WTC11 (cell line): ENCODE data around the gene KRT6B. TPM values are rescaled to one million over a fixed set of nuclear protein-coding genes. Genes with fewer than 3 reads are reported as not detected.

Experiments used
- ATAC-seq: fragments of 200-7000 bp; cut with Tn5 transposase; 2 replicates; pipeline ENCODE4 v1.10.0; 2021; ENCODE audit warnings: mild to moderate bottlenecking, moderate library complexity
- CTCF ChIA-PET: fragments of 300-600 bp; sonication (Branson Sonifier 250); formaldehyde crosslinking; loops from one replicate; lab custom pipeline; 2021; ENCODE audit warnings: antibody characterized with exemption; lab: Charles Lee
- POLR2A ChIA-PET: fragments of 350-600 bp; sonication (Branson Sonifier 250); formaldehyde crosslinking; loops from one replicate; lab custom pipeline; 2021; ENCODE audit warnings: antibody characterized with exemption; lab: Charles Lee
- DNase-seq: peaks from one replicate; pipeline ENCODE4 v3.0.0; 2021; ENCODE audit warnings: low spot score
- H3K27ac Mint-ChIP-seq: 2 replicates; pipeline ENCODE4 v1.8.0; 2021; ENCODE audit warnings: mixed read lengths
- H3K27me3 Mint-ChIP-seq: 2 replicates; pipeline ENCODE4 v1.8.0; 2021; ENCODE audit warnings: low read depth, mild to moderate bottlenecking, moderate library complexity, mixed read lengths
- H3K36me3 Mint-ChIP-seq: 2 replicates; pipeline ENCODE4 v1.8.0; 2021; ENCODE audit warnings: mixed read lengths
- H3K4me1 Mint-ChIP-seq: 2 replicates; pipeline ENCODE4 v1.8.0; 2022; ENCODE audit warnings: mixed read lengths
- H3K4me3 Mint-ChIP-seq: 2 replicates; pipeline ENCODE4 v1.8.0; 2021; ENCODE audit warnings: mild to moderate bottlenecking, moderate library complexity, mixed read lengths
- H3K9me3 Mint-ChIP-seq: 2 replicates; pipeline ENCODE4 v1.8.0; 2021; ENCODE audit warnings: mixed read lengths
- ATF2 ChIP-seq: sonication (generic); formaldehyde crosslinking; IDR thresholded peaks from 2 replicates; pipeline ENCODE4 v1.8.1; 2022; ENCODE audit warnings: low read depth, missing genetic modification reagents, borderline replicate concordance
- ATF3 ChIP-seq: sonication (generic); formaldehyde crosslinking; conservative IDR thresholded peaks from 2 replicates; pipeline ENCODE4 v1.8.1; 2022; ENCODE audit warnings: mild to moderate bottlenecking, missing genetic modification reagents
- ERG ChIP-seq: fragments of 250-450 bp; sonication (Bioruptor Pico); IDR thresholded peaks from 2 replicates; pipeline ENCODE4 v1.8.0; 2021; ENCODE audit warnings: mild to moderate bottlenecking
- FOXJ3 ChIP-seq: sonication (generic); formaldehyde crosslinking; IDR thresholded peaks from 2 replicates; pipeline ENCODE4 v1.9.0; 2021; ENCODE audit warnings: missing genetic modification reagents, mild to moderate bottlenecking, borderline replicate concordance
- GTF2I ChIP-seq: fragments of 250-450 bp; sonication (Bioruptor Pico); conservative IDR thresholded peaks from 2 replicates; pipeline ENCODE4 v1.4.0; 2021; ENCODE audit warnings: mild to moderate bottlenecking
- IRF2 ChIP-seq: sonication (generic); formaldehyde crosslinking; IDR thresholded peaks from 2 replicates; pipeline ENCODE4 v1.8.0; 2022; ENCODE audit warnings: low read depth, missing genetic modification reagents, borderline replicate concordance
- JAZF1 ChIP-seq: fragments of 250-450 bp; sonication (Bioruptor Pico); IDR thresholded peaks from 2 replicates; pipeline ENCODE4 v1.9.0; 2021; ENCODE audit warnings: moderate library complexity, mild to moderate bottlenecking, inconsistent platforms
- MYBL2 ChIP-seq: sonication (generic); formaldehyde crosslinking; IDR thresholded peaks from 2 replicates; pipeline ENCODE4 v1.8.1; 2023; ENCODE audit warnings: mild to moderate bottlenecking, moderate library complexity, missing genetic modification reagents
- NFE2L1 ChIP-seq: sonication (generic); formaldehyde crosslinking; IDR thresholded peaks from 2 replicates; pipeline ENCODE4 v1.8.1; 2023; ENCODE audit warnings: missing genetic modification reagents
- NR1H2 ChIP-seq: sonication (generic); formaldehyde crosslinking; IDR thresholded peaks from 2 replicates; pipeline ENCODE4 v1.9.0; 2021; ENCODE audit warnings: mild to moderate bottlenecking, moderate library complexity, missing genetic modification reagents
- PRRX2 ChIP-seq: fragments of 250-450 bp; sonication (Bioruptor Pico); IDR thresholded peaks from 2 replicates; pipeline ENCODE4 v1.8.0; 2021; ENCODE audit warnings: mild to moderate bottlenecking
- STAT6 ChIP-seq: sonication (generic); formaldehyde crosslinking; conservative IDR thresholded peaks from 2 replicates; pipeline ENCODE4 v1.8.1; 2023; ENCODE audit warnings: mild to moderate bottlenecking, low read depth, missing genetic modification reagents, moderate library complexity
- TP53 ChIP-seq: sonication (generic); formaldehyde crosslinking; IDR thresholded peaks from 2 replicates; pipeline ENCODE4 v1.8.1; 2023; ENCODE audit warnings: mild to moderate bottlenecking, missing genetic modification reagents
- ZBTB21 ChIP-seq: sonication (generic); formaldehyde crosslinking; IDR thresholded peaks from 2 replicates; pipeline ENCODE4 v1.8.1; 2023; ENCODE audit warnings: mild to moderate bottlenecking, missing genetic modification reagents, borderline replicate concordance
- ZNF317 ChIP-seq: sonication (generic); formaldehyde crosslinking; IDR thresholded peaks from 2 replicates; pipeline ENCODE4 v1.8.1; 2023; ENCODE audit warnings: low read depth, mild to moderate bottlenecking, moderate library complexity, missing genetic modification reagents, borderline replicate concordance
- ZNF396 ChIP-seq: fragments of 250-450 bp; sonication (Bioruptor Pico); IDR thresholded peaks from 2 replicates; pipeline ENCODE4 v1.8.0; 2021; ENCODE audit warnings: mild to moderate bottlenecking, moderate library complexity, borderline replicate concordance
- total RNA-seq: library from RNA; stranded (reverse); gene quantifications from 3 replicates; pipeline ENCODE4 v1.2.3, GENCODE V29; 2021
- TF ChIP-seq, protein P1 (sequence below): sonication (generic); formaldehyde crosslinking; IDR thresholded peaks from 2 replicates; pipeline ENCODE4 v1.8.1; 2023; ENCODE audit warnings: mild to moderate bottlenecking, missing genetic modification reagents
- TF ChIP-seq, protein P2 (sequence below): fragments of 200-600 bp; IDR thresholded peaks from 2 replicates; pipeline ENCODE4 v1.8.0; 2022; ENCODE audit warnings: antibody characterized with exemption
- TF ChIP-seq, protein P3 (sequence below): fragments of 250-450 bp; sonication (Bioruptor Pico); IDR thresholded peaks from 2 replicates; pipeline ENCODE4 v2.1.2; 2022; ENCODE audit warnings: mild to moderate bottlenecking, moderate library complexity

KRT6B gene
- total RNA-seq, 1 experiment from 2014 or later = not detected

- TF ChIP-seq STAT6 (CRISPR knock-in tag) = no peak
- TF ChIP-seq ERG = no peak
- TF ChIP-seq FOXJ3 (CRISPR knock-in tag) = no peak
- no peak for TF ChIP-seq JAZF1 (CRISPR knock-in tag)
- no peak for TF ChIP-seq ZBTB21 (CRISPR knock-in tag)
- TF ChIP-seq IRF2 (CRISPR knock-in tag) = no peak
- no peak for TF ChIP-seq NR1H2 (CRISPR knock-in tag)
- TF ChIP-seq ZNF396 (CRISPR knock-in tag) = no peak
Measured at GRCh38 chr12:52434760-52435530, 17.0 kb downstream of the KRT6B start (continued).

DNA sequence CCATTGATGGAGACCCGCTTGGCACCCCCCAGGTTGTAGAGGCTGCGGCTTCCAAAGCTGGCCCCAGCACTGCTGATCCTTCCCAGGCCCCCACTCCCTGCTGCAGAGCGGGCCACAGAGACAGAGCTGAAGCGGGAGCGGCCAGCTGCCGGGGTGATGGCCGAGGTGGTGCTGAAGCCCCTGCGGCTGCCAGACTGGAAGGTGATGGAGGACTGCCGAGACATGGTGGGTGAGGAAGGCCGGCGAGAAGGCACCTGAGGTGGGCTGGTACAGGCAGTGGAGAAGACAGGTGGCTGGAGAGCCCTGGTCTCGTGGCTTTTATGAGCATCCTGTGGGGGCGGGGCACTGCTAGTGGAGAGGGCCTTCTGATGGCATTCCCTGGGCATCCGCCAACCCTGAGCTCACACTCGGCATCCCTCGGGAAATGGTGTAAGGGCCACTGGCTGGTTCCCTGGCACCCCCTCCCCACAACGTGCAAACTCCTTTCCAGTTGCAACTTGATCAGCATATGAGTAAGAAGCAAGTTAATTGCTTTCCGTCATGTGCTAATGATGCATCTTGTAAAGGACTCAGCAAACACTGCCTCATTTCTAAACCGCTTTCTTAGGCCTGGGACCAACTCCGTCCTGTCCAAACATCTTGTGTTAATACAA, 17.7 kb downstream of the KRT6B start, which contains the start of gene KRT75:
Gene KRT75 (minus strand): TSS at position 291 of the 653 bp plus-strand sequence. CDS start 67 bp downstream, at position 224.
- DNase-seq = no peak
- H3K36me3 Mint-ChIP-seq = no peaks in the 10 kb centered on the region
- POLR2A ChIA-PET = no interaction called here
- H3K27me3 Mint-ChIP-seq = no peaks in the 10 kb centered on the region
- no peak for ATAC-seq
- CTCF ChIA-PET = interaction anchor here (1.7 to 2.3 kb wide), 2 partner anchors 8 to 38 kb away, joined by 4 to 8 read pairs; no protein-coding TSS in a partner anchor
- no peaks in the 10 kb centered on the region for H3K9me3 Mint-ChIP-seq
- H3K27ac Mint-ChIP-seq = no peak within 1 kb of the TSS
- no peak for TF ChIP-seq NFE2L1 (CRISPR knock-in tag)
- TF ChIP-seq ATF3 (CRISPR knock-in tag) = no peak
- no peak for TF ChIP-seq PRRX2 (CRISPR knock-in tag)
- H3K4me1 Mint-ChIP-seq = peaks cover 8% of the 10 kb centered on the region
- no peak within 1 kb of the TSS for H3K4me3 Mint-ChIP-seq

GRCh38 chr12:52433501-52434080, 18.4 kb downstream of the KRT6B start:
- ATAC-seq (no peak), DNase-seq (no peak)
- Mint-ChIP-seq H3K27me3 (no peaks in the 10 kb centered on the region), H3K27ac (no peak overlapping the region), H3K4me3 (no peak overlapping the region), H3K36me3 (no peaks in the 10 kb centered on the region), H3K9me3 (peaks cover 5% of the 10 kb centered on the region), H3K4me1 (peaks cover 8% of the 10 kb centered on the region)
- ChIA-PET POLR2A (no interaction called here), CTCF (interaction anchor here (1.7 to 2.3 kb wide), 2 partner anchors 9 to 38 kb away, joined by 4 to 8 read pairs; no protein-coding TSS in a partner anchor)
- TF ChIP-seq, protein P1, sequence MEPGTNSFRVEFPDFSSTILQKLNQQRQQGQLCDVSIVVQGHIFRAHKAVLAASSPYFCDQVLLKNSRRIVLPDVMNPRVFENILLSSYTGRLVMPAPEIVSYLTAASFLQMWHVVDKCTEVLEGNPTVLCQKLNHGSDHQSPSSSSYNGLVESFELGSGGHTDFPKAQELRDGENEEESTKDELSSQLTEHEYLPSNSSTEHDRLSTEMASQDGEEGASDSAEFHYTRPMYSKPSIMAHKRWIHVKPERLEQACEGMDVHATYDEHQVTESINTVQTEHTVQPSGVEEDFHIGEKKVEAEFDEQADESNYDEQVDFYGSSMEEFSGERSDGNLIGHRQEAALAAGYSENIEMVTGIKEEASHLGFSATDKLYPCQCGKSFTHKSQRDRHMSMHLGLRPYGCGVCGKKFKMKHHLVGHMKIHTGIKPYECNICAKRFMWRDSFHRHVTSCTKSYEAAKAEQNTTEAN (CRISPR knock-in tag) = no peak
- TF ChIP-seq ZNF317 (CRISPR knock-in tag) = no peak
- TF ChIP-seq GTF2I (CRISPR knock-in tag) = no peak
- TF ChIP-seq MYBL2 (CRISPR knock-in tag) = no peak
- TF ChIP-seq TP53 (CRISPR knock-in tag) = no peak
- TF ChIP-seq JAZF1 (CRISPR knock-in tag) = no peak
- TF ChIP-seq, protein P2, sequence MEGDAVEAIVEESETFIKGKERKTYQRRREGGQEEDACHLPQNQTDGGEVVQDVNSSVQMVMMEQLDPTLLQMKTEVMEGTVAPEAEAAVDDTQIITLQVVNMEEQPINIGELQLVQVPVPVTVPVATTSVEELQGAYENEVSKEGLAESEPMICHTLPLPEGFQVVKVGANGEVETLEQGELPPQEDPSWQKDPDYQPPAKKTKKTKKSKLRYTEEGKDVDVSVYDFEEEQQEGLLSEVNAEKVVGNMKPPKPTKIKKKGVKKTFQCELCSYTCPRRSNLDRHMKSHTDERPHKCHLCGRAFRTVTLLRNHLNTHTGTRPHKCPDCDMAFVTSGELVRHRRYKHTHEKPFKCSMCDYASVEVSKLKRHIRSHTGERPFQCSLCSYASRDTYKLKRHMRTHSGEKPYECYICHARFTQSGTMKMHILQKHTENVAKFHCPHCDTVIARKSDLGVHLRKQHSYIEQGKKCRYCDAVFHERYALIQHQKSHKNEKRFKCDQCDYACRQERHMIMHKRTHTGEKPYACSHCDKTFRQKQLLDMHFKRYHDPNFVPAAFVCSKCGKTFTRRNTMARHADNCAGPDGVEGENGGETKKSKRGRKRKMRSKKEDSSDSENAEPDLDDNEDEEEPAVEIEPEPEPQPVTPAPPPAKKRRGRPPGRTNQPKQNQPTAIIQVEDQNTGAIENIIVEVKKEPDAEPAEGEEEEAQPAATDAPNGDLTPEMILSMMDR = no peak
- TF ChIP-seq ATF2 (CRISPR knock-in tag) = no peak
- TF ChIP-seq, protein P3, sequence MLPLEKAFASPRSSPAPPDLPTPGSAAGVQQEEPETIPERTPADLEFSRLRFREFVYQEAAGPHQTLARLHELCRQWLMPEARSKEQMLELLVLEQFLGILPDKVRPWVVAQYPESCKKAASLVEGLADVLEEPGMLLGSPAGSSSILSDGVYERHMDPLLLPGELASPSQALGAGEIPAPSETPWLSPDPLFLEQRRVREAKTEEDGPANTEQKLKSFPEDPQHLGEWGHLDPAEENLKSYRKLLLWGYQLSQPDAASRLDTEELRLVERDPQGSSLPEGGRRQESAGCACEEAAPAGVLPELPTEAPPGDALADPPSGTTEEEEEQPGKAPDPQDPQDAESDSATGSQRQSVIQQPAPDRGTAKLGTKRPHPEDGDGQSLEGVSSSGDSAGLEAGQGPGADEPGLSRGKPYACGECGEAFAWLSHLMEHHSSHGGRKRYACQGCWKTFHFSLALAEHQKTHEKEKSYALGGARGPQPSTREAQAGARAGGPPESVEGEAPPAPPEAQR (CRISPR knock-in tag) = no peak
